CD4-positive, alpha-beta T cell treated with Interleukin-6 at 100 ng/mL for 8 hours (primary cell): ENCODE data around the gene DCAF11.

Experiments
- DNase-seq: peaks from one replicate; pipeline ENCODE4 v3.0.0-alpha.2; 2020; ENCODE audit warnings: mixed read lengths, low spot score

DCAF11 gene

DNA sequence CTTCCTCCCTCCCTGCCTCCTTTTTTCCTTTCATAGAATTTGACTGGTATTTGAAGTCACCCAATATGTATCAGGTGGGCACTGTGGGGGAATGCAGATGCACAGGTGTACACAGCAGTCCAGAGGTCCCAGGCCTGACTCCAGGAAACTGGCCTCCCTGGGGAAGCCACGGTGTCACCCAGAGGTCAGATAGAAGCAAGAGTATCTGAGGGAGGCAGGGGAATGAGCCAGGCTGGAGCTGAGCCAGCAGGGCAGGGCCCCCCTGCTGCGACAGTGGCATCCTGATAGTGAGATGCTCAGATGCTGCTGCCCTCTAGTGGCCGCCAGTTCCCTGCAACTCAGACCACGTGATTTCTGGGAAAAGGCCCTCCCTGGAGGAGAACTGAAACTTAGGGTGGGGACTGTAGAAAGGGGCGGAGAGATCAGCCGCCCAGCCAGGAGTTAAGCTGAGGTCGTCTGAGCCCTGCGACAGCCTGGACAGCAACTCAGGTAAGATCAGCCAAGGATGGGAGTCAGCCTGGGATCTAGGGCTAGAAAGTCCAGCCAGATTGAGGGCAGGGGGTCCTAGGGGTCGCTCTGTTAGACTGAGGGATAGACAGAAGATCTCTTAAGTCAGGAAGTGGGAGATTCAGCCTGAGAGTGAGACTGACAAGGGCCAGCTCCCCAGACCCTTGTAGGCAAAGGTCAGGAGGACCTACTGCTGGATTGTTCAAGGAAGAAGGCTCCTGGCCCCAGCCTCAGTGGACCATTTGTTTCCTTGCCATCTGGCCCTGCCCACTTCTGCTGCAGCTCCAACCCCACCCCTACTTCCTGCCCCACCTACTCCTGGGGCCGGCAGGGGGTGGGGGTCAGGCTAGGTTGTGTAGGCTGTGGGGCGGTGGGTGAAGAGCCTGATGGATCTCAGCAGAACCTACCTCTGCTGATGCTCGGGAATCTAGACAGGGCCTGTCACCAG lies 46.5 kb downstream of the DCAF11 start, which contains the start of gene IRF9:
Gene IRF9 (plus strand): TSS at position 416 of the 955 bp plus-strand sequence. CDS start 880 bp downstream, outside the sequence.
- peak; percentile 96 for DNase-seq

DNA sequence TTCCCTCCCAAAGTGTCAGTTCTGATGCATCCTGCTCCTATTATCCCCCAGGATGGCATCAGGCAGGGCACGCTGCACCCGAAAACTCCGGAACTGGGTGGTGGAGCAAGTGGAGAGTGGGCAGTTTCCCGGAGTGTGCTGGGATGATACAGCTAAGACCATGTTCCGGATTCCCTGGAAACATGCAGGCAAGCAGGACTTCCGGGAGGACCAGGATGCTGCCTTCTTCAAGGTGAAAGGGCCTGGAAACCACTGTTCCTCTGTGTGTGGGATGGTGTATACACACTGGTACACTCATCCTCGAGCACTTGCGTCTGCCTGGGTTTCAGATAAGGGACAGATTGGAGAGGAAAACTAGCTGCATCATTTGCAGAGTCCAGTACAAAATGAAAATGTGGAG lies 47.5 kb downstream of the DCAF11 start:
- no peak for DNase-seq

DNA sequence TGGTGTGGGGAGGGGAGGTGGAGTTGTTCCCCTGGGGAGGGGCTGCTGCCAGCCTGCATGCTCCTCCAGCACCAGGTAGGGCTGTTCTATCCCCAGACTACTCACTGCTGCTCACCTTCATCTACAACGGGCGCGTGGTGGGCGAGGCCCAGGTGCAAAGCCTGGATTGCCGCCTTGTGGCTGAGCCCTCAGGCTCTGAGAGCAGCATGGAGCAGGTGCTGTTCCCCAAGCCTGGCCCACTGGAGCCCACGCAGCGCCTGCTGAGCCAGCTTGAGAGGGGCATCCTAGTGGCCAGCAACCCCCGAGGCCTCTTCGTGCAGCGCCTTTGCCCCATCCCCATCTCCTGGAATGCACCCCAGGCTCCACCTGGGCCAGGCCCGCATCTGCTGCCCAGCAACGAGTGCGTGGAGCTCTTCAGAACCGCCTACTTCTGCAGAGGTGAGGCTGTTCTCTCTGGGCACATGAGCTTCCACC lies 50.0 kb downstream of the DCAF11 start:
- no peak for DNase-seq

DNA sequence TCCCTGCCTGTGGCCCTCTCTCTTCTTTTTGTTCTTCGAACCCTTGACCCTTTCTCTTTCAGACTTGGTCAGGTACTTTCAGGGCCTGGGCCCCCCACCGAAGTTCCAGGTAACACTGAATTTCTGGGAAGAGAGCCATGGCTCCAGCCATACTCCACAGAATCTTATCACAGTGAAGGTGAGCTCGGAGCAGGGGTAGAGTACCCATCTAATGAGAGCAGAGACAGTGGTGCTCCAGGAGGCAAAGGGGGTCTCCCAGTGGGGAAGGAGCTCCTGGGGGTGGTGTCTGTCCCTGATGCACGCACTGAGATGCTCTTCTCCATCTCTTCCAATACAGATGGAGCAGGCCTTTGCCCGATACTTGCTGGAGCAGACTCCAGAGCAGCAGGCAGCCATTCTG lies 51.2 kb downstream of the DCAF11 start:
- no peak for DNase-seq

DNA sequence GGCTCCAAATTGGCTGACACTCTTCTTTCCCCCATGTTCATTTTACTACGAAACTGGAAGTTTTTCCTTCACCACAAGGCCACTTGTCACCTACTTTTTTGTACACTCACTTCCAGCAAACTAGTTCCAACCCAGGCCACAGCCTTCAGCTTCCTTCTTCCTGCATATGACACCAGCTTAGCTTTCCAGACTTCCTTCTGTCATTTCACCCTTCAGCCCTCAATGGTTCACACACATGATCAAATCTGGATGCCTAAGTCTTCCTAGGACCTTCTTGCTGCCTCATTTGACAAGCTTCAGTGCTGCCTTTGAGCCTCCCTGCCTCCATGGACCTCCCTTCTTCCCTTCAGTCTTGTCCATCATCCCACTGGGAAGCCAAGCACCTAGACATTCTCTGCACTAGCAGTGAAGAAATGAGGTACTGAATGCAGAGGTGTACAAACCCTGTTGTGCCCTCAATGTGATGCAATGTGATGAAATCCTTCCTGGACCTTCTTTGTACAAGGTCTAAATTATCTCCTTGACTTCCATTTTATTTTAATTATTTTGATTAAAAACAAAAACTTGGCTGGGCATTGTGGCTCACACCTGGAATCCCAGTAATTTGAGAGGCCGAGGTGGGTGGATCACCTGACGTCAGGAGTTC lies 53.0 kb downstream of the DCAF11 start:
- no peak for DNase-seq

DNA sequence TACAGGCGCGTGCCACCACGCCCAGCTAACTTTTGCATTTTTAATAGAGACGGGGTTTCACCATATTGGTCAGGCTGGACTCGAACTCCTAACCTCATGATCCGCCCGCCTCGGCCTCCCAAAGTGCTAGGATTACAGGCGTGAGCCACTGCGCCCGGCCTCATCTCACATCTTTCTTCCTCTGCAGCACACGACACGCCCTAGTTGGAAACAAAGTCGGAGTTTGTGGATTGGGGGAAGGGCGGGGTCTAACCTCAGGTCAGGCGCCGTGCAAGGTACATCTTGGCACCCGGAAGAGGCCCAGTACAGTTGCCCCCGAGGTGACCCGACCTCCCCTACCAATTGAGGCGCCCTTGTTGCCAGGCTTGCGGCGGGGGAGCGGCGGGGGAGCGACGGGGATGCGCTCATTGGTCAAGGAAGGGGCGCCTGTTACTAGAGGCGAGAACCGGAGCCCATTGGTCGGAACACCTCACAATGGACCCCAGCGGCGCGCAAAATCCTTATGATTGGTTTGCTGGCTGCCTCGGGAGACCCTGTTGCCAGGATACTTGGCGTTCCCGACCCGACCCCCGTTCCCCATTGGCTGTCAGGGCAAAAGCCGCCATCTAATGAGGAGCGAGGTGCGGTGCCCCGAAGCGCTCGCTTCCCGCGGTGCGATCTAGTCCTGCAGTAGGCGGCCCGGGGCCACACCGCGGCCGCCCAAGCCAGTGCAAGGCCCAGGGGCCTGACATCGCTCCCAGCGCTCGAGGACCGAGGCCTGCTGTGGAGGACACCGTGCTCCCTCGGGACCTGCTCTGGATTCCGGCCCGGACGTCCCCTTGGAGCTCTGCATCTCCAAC lies 57.1 kb downstream of the DCAF11 start, which contains the start of gene REC8:
Gene REC8 (plus strand): TSS at position 659 of the 839 bp plus-strand sequence. CDS start 473 bp downstream, outside the sequence.
- peak; percentile 73 for DNase-seq

DNA sequence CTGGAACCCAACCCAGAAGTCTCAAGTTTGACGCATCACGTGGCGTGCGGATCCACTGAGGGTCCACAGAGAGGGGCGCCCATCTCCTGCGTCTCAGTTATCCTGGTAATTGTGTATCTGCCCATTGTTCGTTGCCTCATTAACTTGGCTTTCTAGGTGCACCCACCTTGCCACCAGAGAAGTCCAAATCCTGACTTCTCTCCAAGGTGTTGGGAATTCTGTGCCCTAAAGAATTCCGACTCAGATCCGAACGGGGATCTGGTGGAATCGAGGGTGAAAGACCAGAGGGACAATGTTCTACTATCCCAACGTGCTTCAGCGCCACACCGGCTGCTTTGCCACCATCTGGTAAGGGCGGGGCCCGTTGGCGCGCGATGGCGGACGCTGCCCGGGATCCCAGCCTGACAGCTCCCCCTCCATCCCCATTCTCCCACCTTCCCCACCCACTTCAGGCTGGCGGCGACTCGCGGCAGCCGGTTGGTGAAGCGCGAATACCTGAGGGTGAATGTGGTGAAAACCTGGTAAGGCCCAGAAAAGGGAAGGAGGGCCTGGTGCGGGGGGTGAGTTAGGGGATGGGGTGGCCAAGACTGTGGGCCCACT lies 57.8 kb downstream of the DCAF11 start:
- no peak for DNase-seq

DNA sequence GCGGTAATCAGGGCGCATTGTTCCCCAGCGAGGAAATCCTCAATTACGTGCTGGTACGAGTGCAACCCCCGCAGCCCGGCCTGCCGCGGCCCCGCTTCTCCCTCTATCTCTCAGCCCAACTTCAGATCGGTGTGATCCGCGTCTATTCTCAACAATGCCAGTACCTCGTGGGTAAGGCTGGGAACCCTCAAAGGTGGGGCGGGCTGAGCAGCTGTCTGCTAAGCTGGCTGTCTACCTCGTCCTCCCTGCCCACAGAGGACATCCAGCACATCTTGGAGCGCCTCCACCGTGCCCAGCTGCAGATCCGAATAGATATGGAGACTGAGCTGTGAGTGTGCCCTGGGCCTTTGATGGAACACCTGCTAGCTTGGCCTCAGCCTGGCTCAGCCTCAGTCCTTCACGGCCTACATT lies 58.3 kb downstream of the DCAF11 start:
- no peak for DNase-seq
